ENCODE measurements around the gene TGIF1. TPM values are rescaled to one million over a fixed set of nuclear protein-coding genes. Genes with fewer than 3 reads are reported as not detected.

The TGIF1 gene
- total and polyA plus RNA-seq, 9 of the 15 experiments (the other 6 are each of a cell fraction or from before 2014, with no cell fraction given) = 16.1 to 77.7 (median 44.6) TPM

- TF ChIP-seq POLR3G (IDR thresholded peaks at IDR 0.05; ENCODE audit: extremely low read depth, insufficient read length, insufficient replicate concordance) (no peak), OTX1 (CRISPR knock-in tag; IDR thresholded peaks at IDR 0.05) (peak; percentile 69; the same call in 1 of the 2 replicates), CREB1 (IDR thresholded peaks at IDR 0.05) (no peak; the same call in 1 of the 2 replicates), CREB1 (CRISPR knock-in tag; IDR thresholded peaks at IDR 0.05) (peak; percentile 46), BHLHE40 (IDR thresholded peaks at IDR 0.05; ENCODE audit: low read length) (peak; percentile 9), ILK (tag; IDR thresholded peaks at IDR 0.05; ENCODE audit: borderline replicate concordance, low read depth) (no peak), TGIF2 (CRISPR knock-in tag; IDR thresholded peaks at IDR 0.05) (no peak; the same call in 1 of the 2 replicates), ZFX (CRISPR knock-in tag; IDR thresholded peaks at IDR 0.05) (no peak), NR0B1 (IDR thresholded peaks at IDR 0.05; ENCODE audit: partially characterized antibody) (no peak), SRSF7 (optimal IDR thresholded peaks at IDR 0.05; ENCODE audit: low read depth, low read length) (no peak), NR2F6 (CRISPR knock-in tag; IDR thresholded peaks at IDR 0.05) (peak; percentile 85), CCAR2 (IDR thresholded peaks at IDR 0.05; ENCODE audit: low read depth, low read length) (no peak), ZC3H8 (IDR thresholded peaks at IDR 0.05) (no peak), EGR1 (conservative IDR thresholded peaks at IDR 0.05) (no peak), ELF4 (CRISPR knock-in tag; IDR thresholded peaks at IDR 0.05) (0 out of 2 replicates have a peak, but pooled peaks have one; percentile 46), HNRNPL (IDR thresholded peaks at IDR 0.05; ENCODE audit: low read depth, low read length) (no peak), DNMT1 (IDR thresholded peaks at IDR 0.05) (no peak), NCOA4 (IDR thresholded peaks at IDR 0.05; ENCODE audit: partially characterized antibody) (no peak), MTA3 (IDR thresholded peaks at IDR 0.05; ENCODE audit: borderline replicate concordance) (no peak), HMGN3 (IDR thresholded peaks at IDR 0.05; ENCODE audit: borderline replicate concordance, extremely low read depth, insufficient read length, low read depth, low read length) (peak; percentile 37), KLF6 (CRISPR knock-in tag; IDR thresholded peaks at IDR 0.05; ENCODE audit: borderline replicate concordance) (no peak), ZBTB1 (CRISPR knock-in tag; IDR thresholded peaks at IDR 0.05; ENCODE audit: borderline replicate concordance, low read depth) (no peak), MAX (CRISPR knock-in tag; IDR thresholded peaks at IDR 0.05) (peak; percentile 85), HNRNPLL (IDR thresholded peaks at IDR 0.05; ENCODE audit: low read depth, low read length, poor library complexity, severe bottlenecking) (no peak), SMAD1 (IDR thresholded peaks at IDR 0.05; ENCODE audit: low read depth, low read length, partially characterized antibody) (peak; percentile 84)
- TF ChIP-seq, protein P1, sequence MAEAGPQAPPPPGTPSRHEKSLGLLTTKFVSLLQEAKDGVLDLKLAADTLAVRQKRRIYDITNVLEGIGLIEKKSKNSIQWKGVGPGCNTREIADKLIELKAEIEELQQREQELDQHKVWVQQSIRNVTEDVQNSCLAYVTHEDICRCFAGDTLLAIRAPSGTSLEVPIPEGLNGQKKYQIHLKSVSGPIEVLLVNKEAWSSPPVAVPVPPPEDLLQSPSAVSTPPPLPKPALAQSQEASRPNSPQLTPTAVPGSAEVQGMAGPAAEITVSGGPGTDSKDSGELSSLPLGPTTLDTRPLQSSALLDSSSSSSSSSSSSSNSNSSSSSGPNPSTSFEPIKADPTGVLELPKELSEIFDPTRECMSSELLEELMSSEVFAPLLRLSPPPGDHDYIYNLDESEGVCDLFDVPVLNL (CRISPR knock-in tag; IDR thresholded peaks at IDR 0.05; ENCODE audit: low read depth) = 0 out of 2 replicates have a peak, but pooled peaks have one; percentile 50
Measured at GRCh38 chr18:3450012-3450798, at the start of gene TGIF1 (continued).

Measured in K562 (cell line).